Stimulated activated CD4-positive, alpha-beta T cell treated with anti-CD3 and anti-CD28 coated beads, Interleukin-4, amount 100 ng/mL, for 48 hours (primary cell): ENCODE results near the gene COX19.
A peak's percentile ranks its signal among the peaks of the same experiment; 100 is the strongest.
"Not testable (repeated sequence)": the region's sequence is repeated elsewhere in the genome, so short reads cannot be mapped to it uniquely, and the experiment has no call there.

ENCODE experiments used
- DNase-seq, 2 donors: peaks; one replicate each; pipeline ENCODE4 v3.0.0-alpha.2; 2020; ENCODE audit warnings: low read depth in 2 of 2

The COX19 gene

GRCh38 chr7:1010226-1010625, 34.9 kb upstream of the COX19 start:
- no peak for DNase-seq

- no peak for DNase-seq
Measured at GRCh38 chr7:1009747-1010146, 34.4 kb upstream of the COX19 start.

- no peak for DNase-seq
Measured at GRCh38 chr7:1008733-1009363, 33.5 kb upstream of the COX19 start.

- DNase-seq = no peak
Measured at GRCh38 chr7:1007901-1008300, 32.6 kb upstream of the COX19 start.

GRCh38 chr7:1005303-1005702, 30.0 kb upstream of the COX19 start:
- no peak for DNase-seq

- DNase-seq = no peak
Measured at GRCh38 chr7:1004018-1004852, 28.9 kb upstream of the COX19 start.

GRCh38 chr7:1002445-1002844, 27.1 kb upstream of the COX19 start:
- DNase-seq = not testable (repeated sequence)

GRCh38 chr7:1002026-1002425, 26.7 kb upstream of the COX19 start:
- not testable (repeated sequence) for DNase-seq

GRCh38 chr7:1001069-1001770, 25.9 kb upstream of the COX19 start:
- not testable (repeated sequence) for DNase-seq

- DNase-seq = no peak
Measured at GRCh38 chr7:999941-1000935, 24.9 kb upstream of the COX19 start.

GRCh38 chr7:999149-999879, 24.0 kb upstream of the COX19 start:
- DNase-seq = no peak

- no peak for DNase-seq
Measured at GRCh38 chr7:997404-998395, 22.4 kb upstream of the COX19 start.

GRCh38 chr7:996079-996872, 20.9 kb upstream of the COX19 start:
- DNase-seq = no peak

- DNase-seq = no peak
Measured at GRCh38 chr7:995571-995970, 20.2 kb upstream of the COX19 start.

- no peak for DNase-seq
Measured at GRCh38 chr7:994592-995308, 19.4 kb upstream of the COX19 start.

GRCh38 chr7:992709-993607, 17.6 kb upstream of the COX19 start:
- DNase-seq = peak; percentile 95
